Left ventricle myocardium inferior (tissue), 1 donor: Measurements from ENCODE around the gene ANO2. TPM values are rescaled to one million over a fixed set of nuclear protein-coding genes. Genes with fewer than 3 reads are reported as not detected.

Experiments used
- DNase-seq: peaks from one replicate; pipeline ENCODE4 v3.0.0-alpha.2; 2020
- H3K27ac ChIP-seq: fragments of 200-600 bp; replicated peaks from 2 replicates; pipeline ENCODE4 v1.8.0; 2021
- H3K27me3 ChIP-seq: fragments of 200-600 bp; 2 replicates; pipeline ENCODE4 v1.8.0; 2021; ENCODE audit warnings: low read depth
- H3K36me3 ChIP-seq: fragments of 200-600 bp; 2 replicates; pipeline ENCODE4 v1.8.0; 2021
- H3K4me1 ChIP-seq: fragments of 200-600 bp; 2 replicates; pipeline ENCODE4 v1.8.0; 2021
- H3K4me3 ChIP-seq: fragments of 200-600 bp; 2 replicates; pipeline ENCODE4 v1.8.0; 2021; ENCODE audit warnings: mild to moderate bottlenecking, moderate library complexity
- H3K9me3 ChIP-seq: fragments of 200-600 bp; replicated peaks from 2 replicates; pipeline ENCODE4 v1.8.0; 2021
- intact Hi-C: fragments of 100-400 bp; cut with micrococcal nuclease; formaldehyde crosslinking; loops from one replicate; pipeline ENCODE4 v1.11.0; 2022
- total RNA-seq: library from RNA; stranded (reverse); fragmentation: NEBNext Ultra II Directional; extraction: Animal tissue kit (Norgen Biotek cat#: 25700); gene quantifications from one replicate; pipeline ENCODE4 v1.2.1, GENCODE V29; 2021
- TF ChIP-seq, protein P1 (sequence below): fragments of 200-600 bp; IDR thresholded peaks from 2 replicates; pipeline ENCODE4 v1.8.0; 2021; ENCODE audit warnings: antibody characterized with exemption, mild to moderate bottlenecking, borderline replicate concordance
- donor health status: DM: no; HTN: yes; CAD: no; lungs with severe emphysema.

Gene ANO2
- total RNA-seq, 1 donor from 2014 or later = 13.0 TPM

DNA sequence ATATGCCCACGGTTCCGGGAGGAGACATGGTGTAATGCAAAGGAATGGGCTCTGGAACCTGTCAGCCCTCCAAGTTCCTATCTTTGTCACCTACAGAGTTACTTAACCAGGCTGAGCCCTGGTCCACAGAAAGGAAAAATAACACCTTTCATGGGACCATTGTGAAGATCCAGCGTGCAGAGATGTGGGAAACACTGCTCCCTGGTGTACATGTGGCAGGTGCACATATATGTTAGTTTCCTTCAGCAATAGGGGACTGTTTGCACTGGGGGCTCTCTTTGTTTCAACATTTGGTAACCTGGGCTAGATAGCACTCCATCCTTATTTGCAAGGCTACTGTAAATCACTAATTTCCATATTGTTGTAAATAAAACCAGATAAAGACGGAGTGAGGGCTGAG, 72.3 kb downstream of the ANO2 start:
- H3K4me3 ChIP-seq = no peak overlapping the region
- H3K27ac ChIP-seq = no peak overlapping the region
- peaks cover 65% of the 10 kb centered on the region for H3K27me3 ChIP-seq
- H3K36me3 ChIP-seq = no peaks in the 10 kb centered on the region
- H3K4me1 ChIP-seq = peaks cover 23% of the 10 kb centered on the region
- TF ChIP-seq, protein P1, sequence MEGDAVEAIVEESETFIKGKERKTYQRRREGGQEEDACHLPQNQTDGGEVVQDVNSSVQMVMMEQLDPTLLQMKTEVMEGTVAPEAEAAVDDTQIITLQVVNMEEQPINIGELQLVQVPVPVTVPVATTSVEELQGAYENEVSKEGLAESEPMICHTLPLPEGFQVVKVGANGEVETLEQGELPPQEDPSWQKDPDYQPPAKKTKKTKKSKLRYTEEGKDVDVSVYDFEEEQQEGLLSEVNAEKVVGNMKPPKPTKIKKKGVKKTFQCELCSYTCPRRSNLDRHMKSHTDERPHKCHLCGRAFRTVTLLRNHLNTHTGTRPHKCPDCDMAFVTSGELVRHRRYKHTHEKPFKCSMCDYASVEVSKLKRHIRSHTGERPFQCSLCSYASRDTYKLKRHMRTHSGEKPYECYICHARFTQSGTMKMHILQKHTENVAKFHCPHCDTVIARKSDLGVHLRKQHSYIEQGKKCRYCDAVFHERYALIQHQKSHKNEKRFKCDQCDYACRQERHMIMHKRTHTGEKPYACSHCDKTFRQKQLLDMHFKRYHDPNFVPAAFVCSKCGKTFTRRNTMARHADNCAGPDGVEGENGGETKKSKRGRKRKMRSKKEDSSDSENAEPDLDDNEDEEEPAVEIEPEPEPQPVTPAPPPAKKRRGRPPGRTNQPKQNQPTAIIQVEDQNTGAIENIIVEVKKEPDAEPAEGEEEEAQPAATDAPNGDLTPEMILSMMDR = peak; percentile 42
- intact Hi-C loops = no loop called here
- H3K9me3 ChIP-seq = no peaks in the 10 kb centered on the region
- no peak for DNase-seq

DNA sequence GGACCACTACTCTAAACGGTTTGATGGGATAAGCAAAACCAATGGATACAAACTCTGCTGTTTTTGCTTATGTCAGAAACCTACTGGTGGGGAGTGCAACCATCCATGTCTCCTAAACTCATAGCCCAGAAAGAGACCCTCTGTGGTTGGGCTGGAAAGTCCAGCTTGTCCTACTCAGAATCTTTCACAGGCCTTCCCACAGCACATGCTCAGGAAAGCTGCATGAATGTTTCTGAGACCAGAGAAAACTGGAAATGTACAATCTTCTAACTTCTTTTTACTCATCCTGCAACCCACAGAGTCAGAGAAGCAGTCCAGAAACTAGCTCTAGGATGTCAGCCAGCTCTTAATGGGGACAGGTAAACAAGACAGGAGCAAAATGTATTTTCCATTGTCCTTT, 73.3 kb downstream of the ANO2 start:
- intact Hi-C loops = no loop called here
- peaks cover 23% of the 10 kb centered on the region for H3K4me1 ChIP-seq
- H3K4me3 ChIP-seq = no peak overlapping the region
- no peak for DNase-seq
- no peak overlapping the region for H3K27ac ChIP-seq
- H3K36me3 ChIP-seq = no peaks in the 10 kb centered on the region
- H3K27me3 ChIP-seq = peaks cover 62% of the 10 kb centered on the region
- TF ChIP-seq, protein P1 = no peak
- H3K9me3 ChIP-seq = no peaks in the 10 kb centered on the region

DNA sequence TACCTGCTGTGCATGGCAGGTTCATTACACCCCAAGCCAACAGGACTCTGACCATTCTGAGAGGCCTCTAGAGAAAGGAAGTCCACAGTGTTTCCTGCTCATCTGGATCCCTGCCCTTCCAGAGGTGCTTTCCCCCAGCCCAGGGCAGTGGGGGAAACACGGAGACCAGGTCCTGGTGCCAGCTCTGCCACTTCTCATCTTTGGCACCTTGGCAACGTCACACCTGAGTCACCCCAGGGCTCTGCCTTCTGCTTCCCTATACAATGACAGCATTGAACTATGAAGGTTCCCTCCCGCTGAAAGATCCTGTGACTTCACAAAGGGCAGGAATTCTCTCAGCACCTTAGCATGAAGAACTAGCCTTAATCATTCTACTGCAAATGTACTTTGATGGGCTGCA, 74.9 kb downstream of the ANO2 start:
- Histone ChIP-seq H3K27ac (no peak overlapping the region), H3K36me3 (no peaks in the 10 kb centered on the region), H3K9me3 (no peaks in the 10 kb centered on the region), H3K27me3 (peaks cover 58% of the 10 kb centered on the region), H3K4me1 (peaks cover 23% of the 10 kb centered on the region), H3K4me3 (no peak overlapping the region)
- no peak for DNase-seq
- TF ChIP-seq, protein P1 = no peak
- intact Hi-C loops = no loop called here

DNA sequence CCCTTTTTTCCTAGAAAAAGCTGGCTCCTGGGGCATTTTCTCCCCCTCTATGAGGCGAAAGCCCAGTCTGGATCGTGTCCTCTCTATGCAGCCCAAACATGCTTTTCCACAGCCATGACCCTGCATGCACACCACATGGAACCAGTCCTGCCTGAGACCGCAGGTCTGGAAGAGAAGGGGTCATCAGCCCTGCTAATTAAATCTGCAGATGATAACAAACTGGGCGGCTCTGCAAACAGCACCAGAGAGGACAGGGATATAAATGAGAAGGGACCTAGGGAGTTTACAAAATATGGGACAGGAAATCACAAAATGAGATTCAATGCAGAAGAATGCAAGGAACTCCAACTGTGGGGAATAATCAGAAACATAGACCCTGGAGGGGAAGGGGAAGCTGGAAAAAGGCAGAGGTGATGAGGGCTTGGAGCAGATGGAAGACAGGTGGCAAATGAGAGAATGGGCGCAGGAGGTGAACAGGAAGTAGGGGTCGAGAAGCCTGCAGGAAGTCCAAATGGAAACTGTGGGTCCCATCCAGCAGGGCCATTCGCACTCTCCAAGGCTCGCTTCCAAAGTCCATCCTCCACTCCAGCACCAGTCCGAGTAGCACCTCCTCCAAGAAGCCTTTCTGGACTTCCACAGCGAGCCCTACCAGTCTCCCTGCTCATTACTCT, 76.3 kb downstream of the ANO2 start:
- H3K4me1 ChIP-seq = peaks cover 23% of the 10 kb centered on the region
- no peaks in the 10 kb centered on the region for H3K9me3 ChIP-seq
- H3K27ac ChIP-seq = no peak overlapping the region
- TF ChIP-seq, protein P1 = no peak
- peaks cover 53% of the 10 kb centered on the region for H3K27me3 ChIP-seq
- intact Hi-C loops = no loop called here
- no peaks in the 10 kb centered on the region for H3K36me3 ChIP-seq
- no peak overlapping the region for H3K4me3 ChIP-seq
- DNase-seq = no peak

DNA sequence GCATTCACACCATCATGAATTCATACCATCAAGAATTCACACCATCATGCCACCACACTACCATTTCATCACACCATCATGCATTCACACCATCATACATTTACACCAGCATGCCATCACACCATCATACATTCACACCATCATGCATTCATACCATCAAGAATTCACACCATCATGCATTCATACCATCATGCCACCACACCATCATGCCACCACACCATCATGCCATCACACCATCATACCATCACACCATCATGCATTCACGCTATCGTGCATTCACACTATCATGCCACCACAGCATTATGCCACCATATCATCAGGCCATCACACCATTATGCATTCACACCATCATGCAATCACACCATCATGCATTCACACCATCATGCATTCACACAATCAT, 79.7 kb downstream of the ANO2 start:
- Histone ChIP-seq H3K27me3 (peaks cover 37% of the 10 kb centered on the region), H3K36me3 (no peaks in the 10 kb centered on the region), H3K27ac (no peak overlapping the region), H3K9me3 (no peaks in the 10 kb centered on the region), H3K4me1 (peaks cover 16% of the 10 kb centered on the region), H3K4me3 (no peak overlapping the region)
- intact Hi-C loops = no loop called here
- TF ChIP-seq, protein P1 = no peak
- no peak for DNase-seq

DNA sequence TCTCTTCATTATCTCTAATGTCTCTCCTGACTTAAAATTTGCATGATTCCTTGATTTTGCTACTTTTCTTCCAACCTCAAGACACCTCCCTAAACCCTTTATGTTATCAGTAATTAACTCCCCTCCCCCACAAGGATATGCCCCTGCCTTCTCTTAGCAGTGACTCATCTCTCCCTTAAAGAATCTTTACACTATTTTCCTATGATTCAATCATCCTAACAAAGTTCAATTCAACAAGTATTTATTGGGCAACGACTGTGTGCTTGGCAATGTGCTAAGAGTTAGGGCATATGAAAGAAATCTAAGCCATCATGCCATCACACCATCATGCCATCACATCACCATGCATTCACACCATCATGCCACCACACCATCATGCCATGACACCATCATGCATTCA, 80.1 kb downstream of the ANO2 start:
- peaks cover 12% of the 10 kb centered on the region for H3K4me1 ChIP-seq
- intact Hi-C loops = no loop called here
- H3K27ac ChIP-seq = no peak overlapping the region
- peaks cover 37% of the 10 kb centered on the region for H3K27me3 ChIP-seq
- no peaks in the 10 kb centered on the region for H3K9me3 ChIP-seq
- no peak for DNase-seq
- no peaks in the 10 kb centered on the region for H3K36me3 ChIP-seq
- H3K4me3 ChIP-seq = no peak overlapping the region
- TF ChIP-seq, protein P1 = no peak
